ENCODE measurements around the gene PLPPR4. TPM values are rescaled to one million over a fixed set of nuclear protein-coding genes. Genes with fewer than 3 reads are reported as not detected.

PLPPR4 gene
- polyA plus RNA-seq, 1 donor (not counting 4 experiments of a cell fraction or from before 2014, with no cell fraction given): not detected

- H3K36me3 ChIP-seq (ENCODE audit: control insufficient read depth in 2 of 2, extremely low read depth in 1 of 2, insufficient read depth in 2 of 2, low read length in 2 of 2): no peaks in the 10 kb centered on the region
- peaks cover 6% of the 10 kb centered on the region for H3K4me1 ChIP-seq (ENCODE audit: control insufficient read depth, extremely low read depth, insufficient read depth, low read length)
- no peak overlapping the region for H3K4me2 ChIP-seq (ENCODE audit: control insufficient read depth, extremely low read depth, insufficient read depth, low read depth, low read length)
- peaks cover 27% of the 10 kb centered on the region for H3K27me3 ChIP-seq (ENCODE audit: control insufficient read depth, extremely low read depth, insufficient read depth, low read length)
- TF ChIP-seq CTCF (optimal IDR thresholded peaks at IDR 0.05 in 1 of 3, IDR thresholded peaks at IDR 0.05 in 1 of 3, conservative IDR thresholded peaks at IDR 0.05 in 1 of 3; ENCODE audit: extremely low read depth in 1 of 3, insufficient read depth in 2 of 3, low read length in 3 of 3) (no peak), EZH2 (IDR thresholded peaks at IDR 0.05; ENCODE audit: low read length) (no peak)
- no peak for DNase-seq (ENCODE audit: low read depth, low spot score)
- no peaks in the 10 kb centered on the region for H4K20me1 ChIP-seq (ENCODE audit: control insufficient read depth, extremely low read depth, insufficient read depth, low read length)
- no peak overlapping the region for H2AFZ ChIP-seq (ENCODE audit: control insufficient read depth, low read length)
- H3K4me3 ChIP-seq (ENCODE audit: control insufficient read depth in 2 of 3, extremely low read depth in 1 of 3, insufficient read depth in 2 of 3, low read depth in 1 of 3, low read length in 3 of 3): no peak overlapping the region
- no peak overlapping the region for H3K9ac ChIP-seq (ENCODE audit: control insufficient read depth, extremely low read depth, insufficient read depth, low read length)
- no peaks in the 10 kb centered on the region for H3K79me2 ChIP-seq (ENCODE audit: control insufficient read depth, insufficient read depth, low read length)
- dilution Hi-C loops (cut with MboI; ENCODE audit: extremely low pct_ligation_motif_present, low sequenced_read_pairs): no loop called here
- FAIRE-seq: no peak
- no peaks in the 10 kb centered on the region for H3K9me3 ChIP-seq (ENCODE audit: control insufficient read depth, low read depth, low read length)
- no peaks in the 10 kb centered on the region for H3K9me1 ChIP-seq (ENCODE audit: control insufficient read depth, extremely low read depth, insufficient read depth, low read length)
- H3K27ac ChIP-seq (ENCODE audit: control insufficient read depth, insufficient read depth, low read length): no peak overlapping the region
Observed at GRCh38 chr1:99265124-99265523, 832 bp downstream of the PLPPR4 start.

GRCh38 chr1:99266726-99267125, 2.4 kb downstream of the PLPPR4 start:
- Histone ChIP-seq H4K20me1 (ENCODE audit: control insufficient read depth, extremely low read depth, insufficient read depth, low read length) (no peaks in the 10 kb centered on the region), H2AFZ (ENCODE audit: control insufficient read depth, low read length) (no peak overlapping the region), H3K79me2 (ENCODE audit: control insufficient read depth, insufficient read depth, low read length) (no peaks in the 10 kb centered on the region), H3K4me1 (ENCODE audit: control insufficient read depth, extremely low read depth, insufficient read depth, low read length) (peaks cover 6% of the 10 kb centered on the region), H3K4me3 (ENCODE audit: control insufficient read depth in 2 of 3, extremely low read depth in 1 of 3, insufficient read depth in 2 of 3, low read depth in 1 of 3, low read length in 3 of 3) (no peak overlapping the region), H3K27ac (ENCODE audit: control insufficient read depth, insufficient read depth, low read length) (no peak overlapping the region), H3K27me3 (ENCODE audit: control insufficient read depth, extremely low read depth, insufficient read depth, low read length) (peaks cover 27% of the 10 kb centered on the region), H3K9me1 (ENCODE audit: control insufficient read depth, extremely low read depth, insufficient read depth, low read length) (no peaks in the 10 kb centered on the region), H3K9ac (ENCODE audit: control insufficient read depth, extremely low read depth, insufficient read depth, low read length) (no peak overlapping the region), H3K9me3 (ENCODE audit: control insufficient read depth, low read depth, low read length) (no peaks in the 10 kb centered on the region), H3K4me2 (ENCODE audit: control insufficient read depth, extremely low read depth, insufficient read depth, low read depth, low read length) (no peak overlapping the region), H3K36me3 (ENCODE audit: control insufficient read depth in 2 of 2, extremely low read depth in 1 of 2, insufficient read depth in 2 of 2, low read length in 2 of 2) (no peaks in the 10 kb centered on the region)
- dilution Hi-C loops (cut with MboI; ENCODE audit: extremely low pct_ligation_motif_present, low sequenced_read_pairs): no loop called here
- DNase-seq (ENCODE audit: low read depth, low spot score) (no peak), FAIRE-seq (no peak)
- TF ChIP-seq EZH2 (IDR thresholded peaks at IDR 0.05; ENCODE audit: low read length) (no peak), CTCF (optimal IDR thresholded peaks at IDR 0.05 in 1 of 3, IDR thresholded peaks at IDR 0.05 in 1 of 3, conservative IDR thresholded peaks at IDR 0.05 in 1 of 3; ENCODE audit: extremely low read depth in 1 of 3, insufficient read depth in 2 of 3, low read length in 3 of 3) (no peak)

Data from keratinocyte (primary cell).